Measurements from ENCODE around the gene PRC1.
A peak's percentile ranks its signal among the peaks of the same experiment; 100 is the strongest.

Gene PRC1

DNA sequence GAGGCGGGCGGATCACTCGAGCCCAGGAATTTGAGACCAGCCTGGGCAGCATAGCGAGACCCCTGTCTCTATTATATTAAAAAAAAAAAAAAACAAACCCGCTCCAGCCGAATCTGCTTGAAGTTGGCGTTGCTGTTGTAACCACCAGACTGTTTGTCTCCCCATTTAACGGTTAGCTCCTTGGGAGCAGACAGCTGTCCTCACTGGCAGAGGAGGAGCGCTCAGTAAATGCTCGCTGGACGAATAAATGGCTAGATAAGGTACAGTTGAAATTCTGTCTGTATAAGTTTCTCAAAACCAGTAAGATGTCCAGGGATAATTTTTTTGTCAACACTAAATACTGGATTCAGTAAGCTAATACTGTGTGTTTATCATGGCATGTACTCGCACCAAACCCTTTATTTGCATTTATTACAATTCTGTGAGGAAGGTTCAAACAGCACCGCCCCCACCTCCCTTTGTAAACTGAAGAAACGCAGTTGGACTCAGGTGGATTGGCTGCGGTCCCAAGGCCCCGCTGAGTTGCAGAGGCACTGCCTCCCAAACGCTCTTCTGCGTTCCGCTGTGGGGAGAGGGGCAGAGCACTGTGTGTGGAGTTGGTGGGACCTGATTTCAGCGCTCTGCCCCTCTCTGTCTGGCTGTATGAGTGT, 38.6 kb downstream of the PRC1 start:
- DNase-seq (ENCODE audit: low read depth), result no peak

DNA sequence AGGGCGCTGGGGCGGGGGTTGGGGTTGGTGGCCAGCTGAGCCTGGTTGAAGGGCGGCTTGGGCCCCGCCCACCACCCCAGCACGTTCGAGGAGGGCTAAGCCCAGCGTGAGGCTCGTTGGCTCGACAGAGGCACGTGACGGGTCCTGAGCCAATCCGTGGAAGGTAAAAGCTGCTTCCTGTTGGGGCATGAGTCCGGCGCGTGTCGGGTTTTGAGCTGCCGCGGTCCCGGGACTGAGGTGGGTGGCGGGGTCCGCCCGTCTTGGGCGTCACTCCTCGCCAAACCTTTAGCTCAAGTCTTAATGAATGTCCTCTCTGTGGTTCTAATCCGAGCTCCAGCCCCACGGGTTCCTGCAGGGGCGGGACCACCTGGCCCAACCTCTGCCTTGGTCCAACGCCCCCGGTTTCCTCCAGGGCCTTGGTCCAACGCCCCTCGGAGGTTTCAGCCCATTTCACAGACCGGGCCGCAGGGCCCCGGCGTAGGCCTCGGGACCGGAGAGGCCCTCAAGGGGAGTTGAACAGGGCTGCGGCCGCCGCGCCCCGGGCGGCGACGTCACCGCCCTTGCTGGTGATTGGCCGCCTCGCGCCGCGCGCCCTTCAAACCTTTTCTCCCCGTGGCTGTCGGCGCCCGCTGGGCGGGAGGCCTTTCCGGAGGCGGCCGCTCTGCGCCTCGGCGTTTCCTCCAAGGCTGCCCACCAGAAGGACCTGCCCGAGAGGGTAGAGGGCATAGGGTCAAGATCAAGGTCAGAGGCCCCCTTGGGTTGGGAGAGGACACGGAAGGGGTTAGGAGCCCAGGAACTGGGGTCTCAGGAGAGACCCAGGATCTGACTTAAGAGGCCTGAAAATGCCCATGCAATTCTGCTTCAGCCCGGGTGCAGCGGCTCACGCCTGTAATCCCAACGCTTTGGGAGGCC, 39.4 kb downstream of the PRC1 start, which contains the start of gene RCCD1:
RCCD1 (plus strand) TSS at position 173 of the 912 bp plus-strand sequence. CDS start 1,851 bp downstream, outside the sequence.
- peak; percentile 81 for DNase-seq (ENCODE audit: low read depth)

DNA sequence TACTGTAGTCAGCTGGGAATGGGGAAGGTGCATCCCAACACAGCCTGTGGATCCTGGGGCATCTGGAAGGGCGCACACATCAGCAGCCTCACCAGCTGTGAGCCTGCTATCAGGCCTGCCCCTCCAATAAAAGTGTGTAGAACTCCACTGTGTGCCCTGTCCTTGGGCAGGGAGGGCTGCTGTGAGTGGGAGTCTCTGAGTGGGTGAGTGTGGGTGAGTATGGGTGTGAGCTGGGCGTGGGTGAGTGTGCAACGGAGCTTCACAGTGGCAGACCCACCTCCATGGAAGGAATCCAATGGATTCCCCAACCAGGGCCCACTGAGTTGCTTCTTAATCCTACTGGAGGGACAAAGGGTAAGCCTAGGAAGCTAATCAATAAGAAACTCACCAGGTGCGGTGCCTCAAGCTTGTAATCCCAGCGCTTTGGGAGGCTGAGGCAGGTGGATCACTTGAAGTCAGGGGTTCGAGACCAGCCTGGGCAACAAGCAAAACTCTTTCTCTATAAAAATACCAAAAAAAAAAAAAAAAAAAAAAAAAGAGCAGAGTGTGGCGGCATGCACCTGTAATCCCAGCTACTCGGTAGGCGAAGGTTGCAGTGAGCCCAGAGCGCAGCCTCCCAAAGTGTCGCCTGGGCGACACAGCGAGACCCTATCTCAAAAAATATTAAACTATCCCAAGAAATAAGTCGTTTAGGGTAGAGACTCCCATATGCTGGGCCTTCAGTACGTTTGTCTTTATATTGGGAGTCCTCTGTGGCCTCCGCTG, 40.2 kb downstream of the PRC1 start:
- no peak for DNase-seq (ENCODE audit: low read depth)

DNA sequence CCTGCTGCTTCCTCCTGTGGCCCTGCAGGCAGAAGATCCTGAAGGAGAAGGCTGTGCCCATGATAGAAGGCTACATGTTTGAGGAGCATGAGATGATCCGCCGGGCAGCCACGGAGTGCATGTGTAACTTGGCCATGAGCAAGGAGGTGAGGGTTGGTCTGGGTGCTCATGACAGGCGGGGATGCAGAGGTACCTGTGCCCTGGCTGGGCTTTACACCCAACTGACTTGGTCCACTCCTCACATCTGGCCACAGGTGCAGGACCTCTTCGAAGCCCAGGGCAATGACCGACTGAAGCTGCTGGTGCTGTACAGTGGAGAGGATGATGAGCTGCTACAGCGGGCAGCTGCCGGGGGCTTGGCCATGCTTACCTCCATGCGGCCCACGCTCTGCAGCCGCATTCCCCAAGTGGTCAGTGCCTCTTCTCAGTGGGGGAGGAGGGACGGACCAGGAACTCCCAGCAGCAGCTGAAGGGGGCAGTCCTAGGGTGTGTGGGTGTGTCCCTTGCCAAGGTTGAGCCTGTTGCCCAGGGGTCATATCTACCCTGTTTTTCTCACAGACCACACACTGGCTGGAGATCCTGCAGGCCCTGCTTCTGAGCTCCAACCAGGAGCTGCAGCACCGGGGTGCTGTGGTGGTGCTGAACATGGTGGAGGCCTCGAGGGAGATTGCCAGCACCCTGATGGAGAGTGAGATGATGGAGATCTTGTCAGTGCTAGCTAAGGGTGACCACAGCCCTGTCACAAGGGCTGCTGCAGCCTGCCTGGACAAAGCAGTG, 41.2 kb downstream of the PRC1 start:
- no peak for DNase-seq (ENCODE audit: low read depth)

DNA sequence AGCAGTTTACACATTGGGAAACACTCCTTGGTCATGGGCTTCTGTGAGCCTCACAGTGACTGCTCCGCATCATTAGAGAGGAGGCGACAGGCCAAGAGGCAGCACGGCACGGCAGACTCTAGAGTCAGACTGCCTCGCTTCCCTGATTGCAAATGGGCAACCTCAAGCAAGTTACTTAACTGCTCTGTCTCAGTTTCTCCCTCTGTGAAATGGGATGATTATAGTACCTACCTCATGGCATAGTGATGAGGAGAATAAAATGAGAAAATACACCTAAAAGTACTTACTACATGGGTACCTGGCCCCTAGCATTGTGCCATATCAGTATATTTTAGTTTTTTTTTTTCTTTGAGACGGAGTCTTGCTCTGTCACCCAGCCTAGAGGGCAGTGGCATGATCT, 43.7 kb downstream of the PRC1 start:
- no peak for DNase-seq (ENCODE audit: low read depth)

DNA sequence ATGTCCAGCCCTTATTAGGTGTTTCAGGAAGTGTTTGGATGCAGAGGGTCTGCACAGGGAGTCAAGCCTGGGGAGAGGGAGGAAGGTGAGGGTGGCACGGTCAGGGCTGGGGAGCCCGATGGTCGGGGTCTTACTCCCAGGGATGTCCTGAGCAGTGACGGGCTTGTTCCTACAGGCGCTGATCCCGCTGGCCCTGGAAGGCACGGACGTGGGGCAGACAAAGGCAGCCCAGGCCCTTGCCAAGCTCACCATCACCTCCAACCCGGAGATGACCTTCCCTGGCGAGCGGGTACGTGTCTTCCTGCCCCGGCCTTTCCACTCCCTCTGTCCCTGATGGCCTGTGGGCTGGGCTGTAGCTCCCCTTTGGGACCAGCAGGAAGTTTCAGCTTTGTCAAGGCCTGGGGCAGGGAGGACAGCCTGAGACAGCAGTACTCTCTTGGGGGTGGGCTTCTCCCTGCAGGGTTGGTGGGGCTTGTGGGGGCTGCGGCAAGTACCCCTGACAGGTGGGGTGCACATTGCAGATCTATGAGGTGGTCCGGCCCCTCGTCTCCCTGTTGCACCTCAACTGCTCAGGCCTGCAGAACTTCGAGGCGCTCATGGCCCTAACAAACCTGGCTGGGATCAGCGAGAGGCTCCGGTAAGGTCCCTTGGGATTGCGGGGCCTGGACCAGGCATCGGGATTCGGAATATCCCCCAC, 44.2 kb downstream of the PRC1 start:
- no peak for DNase-seq (ENCODE audit: low read depth)

DNA sequence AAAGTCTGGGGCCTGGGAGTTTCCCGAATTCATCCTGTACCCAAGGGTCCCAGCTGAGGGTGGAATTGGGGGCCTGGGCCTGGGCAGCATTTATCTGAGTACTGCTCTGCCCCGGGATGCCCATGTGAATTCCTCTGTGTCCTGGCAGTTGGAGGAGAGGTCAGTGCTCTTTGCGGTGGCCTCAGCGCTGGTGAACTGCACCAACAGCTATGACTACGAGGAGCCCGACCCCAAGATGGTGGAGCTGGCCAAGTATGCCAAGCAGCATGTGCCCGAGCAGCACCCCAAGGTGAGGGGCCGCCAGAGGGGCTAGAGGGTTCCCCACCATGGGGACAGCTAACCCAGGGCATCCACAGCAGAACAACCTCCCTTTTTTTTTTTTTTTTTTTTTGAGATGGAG, 45.8 kb downstream of the PRC1 start:
- DNase-seq (ENCODE audit: low read depth), result no peak

DNA sequence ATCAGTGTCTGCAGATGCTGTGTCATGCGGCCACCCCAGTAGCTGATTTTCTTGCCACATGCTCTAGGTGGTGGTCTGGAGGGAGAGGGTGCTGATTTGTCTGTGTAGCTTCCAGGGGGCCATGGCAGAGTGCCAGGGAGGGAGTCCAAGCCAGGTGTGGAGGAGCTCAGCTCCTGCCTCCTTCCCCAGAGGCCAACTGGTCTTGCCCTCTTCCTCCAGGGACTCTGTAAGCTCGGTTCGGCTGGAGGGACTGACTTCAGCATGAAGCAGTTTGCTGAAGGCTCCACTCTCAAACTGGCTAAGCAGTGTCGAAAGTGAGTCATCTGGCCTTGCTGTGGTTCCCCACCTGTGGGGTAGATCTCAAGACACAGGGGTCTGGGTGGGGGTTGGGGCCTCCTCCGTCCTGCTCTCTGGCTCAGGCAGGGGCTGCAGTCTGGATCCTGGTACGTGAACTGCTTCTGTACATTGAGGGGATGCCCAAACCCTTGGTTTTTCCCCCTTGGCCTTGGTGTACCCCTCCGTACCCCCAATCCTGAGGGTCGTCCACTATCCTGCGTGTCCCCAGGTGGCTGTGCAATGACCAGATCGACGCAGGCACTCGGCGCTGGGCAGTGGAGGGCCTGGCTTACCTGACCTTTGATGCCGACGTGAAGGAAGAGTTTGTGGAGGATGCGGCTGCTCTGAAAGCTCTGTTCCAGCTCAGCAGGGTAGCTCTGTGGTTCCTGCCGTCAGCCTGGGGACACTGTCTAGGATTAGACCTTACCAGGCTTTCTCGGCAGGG, 46.6 kb downstream of the PRC1 start:
- DNase-seq (ENCODE audit: low read depth), result no peak

DNA sequence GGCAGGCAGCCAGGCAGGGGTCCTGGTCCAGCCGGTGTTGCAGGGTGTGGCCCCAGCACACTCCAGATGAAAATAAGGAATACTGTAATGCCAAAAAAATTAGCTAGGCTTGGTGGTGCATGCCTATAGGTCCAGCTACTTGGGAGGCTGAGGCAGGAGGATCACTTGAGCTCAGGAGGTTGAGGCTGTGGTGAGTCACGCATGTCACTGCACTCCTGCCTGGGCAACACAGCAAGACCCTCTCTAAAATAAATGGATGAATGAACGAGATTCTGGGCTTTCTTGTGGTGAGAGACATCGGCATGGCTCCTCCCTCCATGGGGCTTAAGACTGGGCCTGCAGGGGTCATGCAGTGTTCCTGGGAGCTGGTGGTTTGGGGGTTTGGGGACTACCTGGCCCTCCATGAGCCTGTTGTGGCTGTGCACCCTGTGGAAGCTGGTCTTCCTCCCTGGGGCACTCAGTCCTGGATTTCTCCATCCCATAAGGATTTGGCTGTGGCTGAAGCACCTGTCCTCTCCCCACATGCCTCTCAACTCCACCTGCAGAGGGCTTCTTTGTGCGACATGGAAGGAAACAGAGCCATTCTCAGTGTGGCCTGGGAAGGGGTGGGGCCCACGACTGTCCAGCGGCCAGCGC, 47.3 kb downstream of the PRC1 start:
- no peak for DNase-seq (ENCODE audit: low read depth)

DNA sequence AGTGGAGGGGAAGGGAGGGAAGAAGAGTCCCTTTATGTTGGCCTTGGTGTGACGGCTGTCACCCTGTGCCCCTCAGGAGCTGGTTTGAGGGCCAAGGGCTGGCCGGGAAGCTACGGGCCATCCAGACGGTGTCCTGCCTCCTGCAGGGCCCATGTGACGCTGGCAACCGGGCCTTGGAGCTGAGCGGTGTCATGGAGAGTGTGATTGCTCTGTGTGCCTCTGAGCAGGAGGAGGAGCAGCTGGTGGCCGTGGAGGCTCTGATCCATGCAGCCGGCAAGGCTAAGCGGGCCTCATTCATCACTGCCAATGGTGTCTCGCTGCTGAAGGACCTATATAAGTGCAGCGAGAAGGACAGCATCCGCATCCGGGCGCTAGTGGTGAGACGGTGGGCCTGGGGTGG, 47.8 kb downstream of the PRC1 start:
- DNase-seq (ENCODE audit: low read depth), result no peak

DNA sequence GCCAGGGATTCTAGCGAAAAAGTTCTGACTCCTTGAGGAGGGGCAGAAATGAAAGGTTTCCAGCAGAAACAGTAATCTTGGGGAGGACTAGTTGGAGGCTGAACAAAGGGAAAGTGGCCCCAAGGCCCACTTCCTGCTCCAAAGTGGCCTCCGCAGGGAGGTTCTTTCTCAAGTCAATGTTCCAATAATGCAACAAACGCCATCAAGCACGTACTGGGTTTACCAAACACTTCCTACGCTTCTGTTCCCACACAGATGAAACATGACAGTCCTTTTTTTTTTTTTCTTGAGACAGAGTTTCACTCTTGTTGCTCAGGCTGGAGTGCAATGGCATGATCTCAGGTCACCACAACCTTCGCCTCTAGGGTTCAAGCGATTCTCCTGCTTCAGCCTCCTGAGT, 49.2 kb downstream of the PRC1 start:
- no peak for DNase-seq (ENCODE audit: low read depth)

DNA sequence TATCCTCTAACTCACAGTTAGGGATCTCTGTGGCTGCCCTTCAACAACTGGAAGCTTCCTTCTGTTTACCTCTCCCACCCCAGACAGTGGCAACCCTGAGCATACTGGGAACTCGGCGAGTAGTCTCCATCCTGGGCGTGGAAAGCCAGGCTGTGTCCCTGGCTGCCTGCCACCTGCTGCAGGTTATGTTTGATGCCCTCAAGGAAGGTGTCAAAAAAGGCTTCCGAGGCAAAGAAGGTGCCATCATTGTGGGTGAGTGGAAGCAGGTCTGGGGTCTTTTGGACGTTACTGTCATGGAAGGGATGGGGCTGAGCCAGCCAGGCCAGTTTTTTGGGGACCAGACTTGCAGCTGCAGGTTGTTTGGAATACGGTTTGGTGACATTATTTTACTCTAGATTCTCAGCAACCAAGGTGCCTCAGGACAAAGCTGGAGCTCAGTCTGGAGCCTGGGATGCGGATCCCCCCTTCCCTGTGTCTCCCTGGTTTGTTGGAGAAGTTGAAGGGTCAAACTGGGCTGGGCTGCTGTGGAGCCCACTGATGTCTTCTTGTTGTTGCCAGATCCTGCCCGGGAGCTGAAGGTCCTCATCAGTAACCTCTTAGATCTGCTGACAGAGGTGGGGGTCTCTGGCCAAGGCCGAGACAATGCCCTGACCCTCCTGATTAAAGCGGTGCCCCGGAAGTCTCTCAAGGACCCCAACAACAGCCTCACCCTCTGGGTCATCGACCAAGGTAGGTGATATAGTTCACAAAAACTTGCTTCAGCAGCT, 51.8 kb downstream of the PRC1 start:
- no peak for DNase-seq (ENCODE audit: low read depth)

DNA sequence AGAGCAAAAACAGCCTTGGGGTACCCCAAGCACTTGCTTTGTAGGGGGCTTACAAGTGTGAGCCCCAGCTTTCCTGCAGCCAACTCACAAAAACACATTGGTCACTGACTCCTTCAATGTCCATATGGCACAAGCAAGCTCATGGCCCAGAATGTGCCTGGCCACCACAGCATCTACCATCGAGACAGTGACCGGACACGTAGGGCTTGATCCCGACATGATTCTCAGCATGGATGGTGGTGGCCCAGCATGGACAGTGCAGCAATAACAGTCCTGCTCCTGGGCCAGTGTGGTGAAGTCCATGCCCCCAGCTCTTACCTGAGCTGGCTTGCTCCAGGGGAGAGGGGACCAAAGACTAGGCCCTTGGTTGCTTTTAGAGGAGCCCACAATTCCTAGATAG, 53.3 kb downstream of the PRC1 start:
- no peak for DNase-seq (ENCODE audit: low read depth)

DNA sequence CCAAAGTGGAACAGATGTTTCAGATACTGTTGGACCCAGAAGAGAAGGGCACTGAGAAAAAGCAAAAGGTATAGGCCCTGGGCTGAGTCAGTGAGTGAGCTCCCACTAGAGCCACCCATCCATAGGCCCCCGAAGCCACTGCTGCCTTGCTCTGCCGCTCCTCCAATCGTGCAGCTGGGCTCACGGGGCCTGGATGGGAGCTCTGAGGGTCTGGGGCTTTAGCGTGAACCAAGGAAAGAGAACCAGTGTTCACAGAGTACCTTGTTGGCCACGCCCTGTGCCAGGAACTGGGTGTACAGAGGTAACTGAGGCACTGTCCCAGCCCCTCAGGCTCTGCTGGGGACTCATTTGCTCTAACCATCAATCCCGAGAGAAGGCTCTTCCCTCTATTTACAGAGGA, 54.6 kb downstream of the PRC1 start:
- DNase-seq (ENCODE audit: low read depth), result no peak

DNA sequence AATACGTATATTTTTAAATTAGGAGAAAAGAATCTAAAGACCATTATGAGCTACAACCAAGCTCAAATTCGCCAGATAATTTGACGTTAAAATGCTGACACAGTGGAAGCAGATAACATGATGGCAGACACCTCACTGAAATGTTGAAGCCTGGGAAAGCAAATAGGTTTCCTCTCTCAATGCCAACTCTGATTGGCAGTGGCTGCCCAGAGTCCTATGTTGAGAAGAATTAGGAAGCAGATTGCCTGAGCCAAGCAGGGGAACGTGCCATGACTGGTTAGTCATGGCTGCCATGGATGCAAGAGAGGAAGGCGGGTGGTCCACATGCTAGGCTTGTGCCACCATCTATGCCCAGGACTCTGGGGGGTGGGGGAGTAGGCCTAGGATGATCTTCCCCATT, 56.1 kb downstream of the PRC1 start:
- no peak for DNase-seq (ENCODE audit: low read depth)

DNA sequence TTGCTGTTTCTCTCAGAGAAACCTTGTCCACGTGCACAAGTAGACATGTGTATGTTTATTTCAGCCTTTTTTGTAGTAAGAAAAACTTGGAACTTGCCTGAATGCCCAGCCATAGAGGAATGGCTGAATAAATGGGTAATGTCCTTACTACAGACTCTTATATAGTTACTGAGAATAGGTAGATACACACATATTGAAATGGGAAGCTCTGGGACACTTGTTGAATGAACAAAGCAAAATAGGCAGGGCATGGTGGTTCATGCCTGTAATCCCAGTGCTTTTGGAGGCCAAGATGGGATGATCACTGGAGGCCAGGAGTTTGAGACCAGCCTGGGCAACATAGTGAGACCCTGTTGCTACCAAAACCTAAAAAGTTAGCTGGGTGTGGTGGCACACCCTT, 57.5 kb downstream of the PRC1 start:
- DNase-seq (ENCODE audit: low read depth), result no peak

DNA sequence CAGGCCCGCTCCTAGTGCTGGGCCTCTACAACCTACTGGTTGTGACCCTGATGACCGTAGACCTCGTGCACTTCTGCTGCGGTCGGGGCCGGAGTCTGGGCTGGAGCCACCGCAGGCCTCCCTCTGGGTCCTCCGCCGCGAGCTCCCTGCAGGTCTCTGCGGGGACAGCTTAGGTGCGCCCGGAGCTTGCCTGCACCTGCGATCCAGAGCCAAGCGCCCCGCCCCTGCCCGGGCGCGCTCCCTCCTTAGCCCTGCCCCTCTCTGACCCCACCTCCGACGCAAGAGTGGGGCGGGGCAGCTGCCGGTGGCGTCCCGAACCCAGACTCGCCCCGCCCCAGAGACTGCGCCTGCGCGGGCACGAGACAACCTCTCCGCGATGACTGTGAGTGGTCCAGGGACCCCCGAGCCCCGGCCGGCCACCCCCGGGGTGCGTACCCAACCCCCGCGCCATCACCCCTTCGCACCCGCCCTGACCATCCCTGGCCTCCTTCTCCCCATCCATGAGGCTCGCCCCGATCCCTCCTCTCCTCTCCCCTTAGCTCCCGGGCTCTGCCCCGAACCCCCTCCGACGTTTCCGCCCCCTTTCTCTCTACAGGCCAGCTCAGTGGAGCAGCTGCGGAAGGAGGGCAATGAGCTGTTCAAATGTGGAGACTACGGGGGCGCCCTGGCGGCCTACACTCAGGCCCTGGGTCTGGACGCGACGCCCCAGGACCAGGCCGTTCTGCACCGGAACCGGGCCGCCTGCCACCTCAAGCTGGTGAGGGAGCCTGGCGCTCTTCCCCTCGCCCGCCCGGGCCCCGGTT, 59.2 kb downstream of the PRC1 start, which contains the start of gene UNC45A:
UNC45A (plus strand) TSS at position 337 of the 803 bp plus-strand sequence; CDS start at position 377, 40 bp downstream.
- DNase-seq (ENCODE audit: low read depth), result peak; percentile 95

Measured in T follicular helper cell (primary cell).